WI38 (cell line): ENCODE measurements around the gene NEFH.
"Not testable (repeated sequence)": the region's sequence is repeated elsewhere in the genome, so short reads cannot be mapped to it uniquely, and the experiment has no call there.

ENCODE experiments used
- H3K4me3 ChIP-seq: 2 replicates; pipeline ENCODE4 v1.5.1; 2011; ENCODE audit warnings: low read depth, mild to moderate bottlenecking, control low read depth, low read length
- TF ChIP-seq, protein P1 (sequence below): IDR thresholded peaks from 2 replicates; pipeline ENCODE4 v1.5.1; 2012; ENCODE audit warnings: low read depth, mild to moderate bottlenecking, control low read depth, low read length

NEFH gene

GRCh38 chr22:29484642-29485041, 4.6 kb downstream of the NEFH start:
- TF ChIP-seq, protein P1, sequence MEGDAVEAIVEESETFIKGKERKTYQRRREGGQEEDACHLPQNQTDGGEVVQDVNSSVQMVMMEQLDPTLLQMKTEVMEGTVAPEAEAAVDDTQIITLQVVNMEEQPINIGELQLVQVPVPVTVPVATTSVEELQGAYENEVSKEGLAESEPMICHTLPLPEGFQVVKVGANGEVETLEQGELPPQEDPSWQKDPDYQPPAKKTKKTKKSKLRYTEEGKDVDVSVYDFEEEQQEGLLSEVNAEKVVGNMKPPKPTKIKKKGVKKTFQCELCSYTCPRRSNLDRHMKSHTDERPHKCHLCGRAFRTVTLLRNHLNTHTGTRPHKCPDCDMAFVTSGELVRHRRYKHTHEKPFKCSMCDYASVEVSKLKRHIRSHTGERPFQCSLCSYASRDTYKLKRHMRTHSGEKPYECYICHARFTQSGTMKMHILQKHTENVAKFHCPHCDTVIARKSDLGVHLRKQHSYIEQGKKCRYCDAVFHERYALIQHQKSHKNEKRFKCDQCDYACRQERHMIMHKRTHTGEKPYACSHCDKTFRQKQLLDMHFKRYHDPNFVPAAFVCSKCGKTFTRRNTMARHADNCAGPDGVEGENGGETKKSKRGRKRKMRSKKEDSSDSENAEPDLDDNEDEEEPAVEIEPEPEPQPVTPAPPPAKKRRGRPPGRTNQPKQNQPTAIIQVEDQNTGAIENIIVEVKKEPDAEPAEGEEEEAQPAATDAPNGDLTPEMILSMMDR = no peak
- H3K4me3 ChIP-seq = no peak overlapping the region

DNA sequence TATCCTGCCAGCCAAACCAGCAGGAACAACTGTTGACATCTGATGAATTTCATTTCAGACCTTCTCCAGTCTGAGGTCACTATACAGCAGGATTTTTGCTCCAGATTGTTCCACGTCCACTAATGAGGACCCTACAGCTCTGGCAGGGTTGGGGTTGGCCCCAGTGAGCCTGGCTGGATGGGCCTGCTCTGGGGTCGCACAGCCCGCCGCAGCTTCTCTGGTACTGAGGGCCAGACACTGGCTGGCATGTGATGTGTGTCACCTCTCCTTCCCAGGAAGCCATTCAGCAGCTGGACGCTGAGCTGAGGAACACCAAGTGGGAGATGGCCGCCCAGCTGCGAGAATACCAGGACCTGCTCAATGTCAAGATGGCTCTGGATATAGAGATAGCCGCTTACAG, 5.4 kb downstream of the NEFH start:
- no peak overlapping the region for H3K4me3 ChIP-seq
- TF ChIP-seq, protein P1 = no peak

GRCh38 chr22:29487426-29487986, 7.5 kb downstream of the NEFH start:
- H3K4me3 ChIP-seq = no peak overlapping the region
- TF ChIP-seq, protein P1 = no peak

DNA sequence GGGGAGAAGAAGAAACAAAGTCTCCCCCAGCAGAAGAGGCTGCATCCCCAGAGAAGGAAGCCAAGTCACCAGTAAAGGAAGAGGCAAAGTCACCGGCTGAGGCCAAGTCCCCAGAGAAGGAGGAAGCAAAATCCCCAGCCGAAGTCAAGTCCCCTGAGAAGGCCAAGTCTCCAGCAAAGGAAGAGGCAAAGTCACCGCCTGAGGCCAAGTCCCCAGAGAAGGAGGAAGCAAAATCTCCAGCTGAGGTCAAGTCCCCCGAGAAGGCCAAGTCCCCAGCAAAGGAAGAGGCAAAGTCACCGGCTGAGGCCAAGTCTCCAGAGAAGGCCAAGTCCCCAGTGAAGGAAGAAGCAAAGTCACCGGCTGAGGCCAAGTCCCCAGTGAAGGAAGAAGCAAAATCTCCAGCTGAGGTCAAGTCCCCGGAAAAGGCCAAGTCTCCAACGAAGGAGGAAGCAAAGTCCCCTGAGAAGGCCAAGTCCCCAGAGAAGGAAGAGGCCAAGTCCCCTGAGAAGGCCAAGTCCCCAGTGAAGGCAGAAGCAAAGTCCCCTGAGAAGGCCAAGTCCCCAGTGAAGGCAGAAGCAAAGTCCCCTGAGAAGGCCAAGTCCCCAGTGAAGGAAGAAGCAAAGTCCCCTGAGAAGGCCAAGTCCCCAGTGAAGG, 9.2 kb downstream of the NEFH start:
- H3K4me3 ChIP-seq = not testable (repeated sequence)

- TF ChIP-seq, protein P1 = no peak
Measured at GRCh38 chr22:29491012-29491411, 11.0 kb downstream of the NEFH start.

DNA sequence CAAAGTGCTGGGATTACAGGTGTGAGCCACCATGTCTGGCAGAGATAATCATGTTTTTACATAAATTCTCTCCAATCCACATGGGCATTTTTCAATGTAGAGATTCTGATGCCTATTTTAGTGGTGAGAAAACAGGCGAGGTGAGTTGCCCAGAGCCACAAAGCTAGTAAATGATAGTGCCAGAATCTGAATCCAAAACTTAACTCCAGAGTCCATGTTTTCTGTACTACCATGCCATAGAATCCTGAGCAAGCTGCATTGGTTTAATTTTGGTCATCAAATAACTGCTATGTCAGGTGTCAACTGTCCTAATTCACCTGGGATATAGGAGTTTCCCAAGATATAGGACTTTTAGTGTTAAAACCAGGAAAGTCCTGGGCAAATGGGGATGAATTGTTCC, 13.6 kb downstream of the NEFH start:
- no peak overlapping the region for H3K4me3 ChIP-seq
- TF ChIP-seq, protein P1 = no peak

More at GRCh38 chr22:29491012-29491411, 11.0 kb downstream of the NEFH start:
- no peak overlapping the region for H3K4me3 ChIP-seq

DNA sequence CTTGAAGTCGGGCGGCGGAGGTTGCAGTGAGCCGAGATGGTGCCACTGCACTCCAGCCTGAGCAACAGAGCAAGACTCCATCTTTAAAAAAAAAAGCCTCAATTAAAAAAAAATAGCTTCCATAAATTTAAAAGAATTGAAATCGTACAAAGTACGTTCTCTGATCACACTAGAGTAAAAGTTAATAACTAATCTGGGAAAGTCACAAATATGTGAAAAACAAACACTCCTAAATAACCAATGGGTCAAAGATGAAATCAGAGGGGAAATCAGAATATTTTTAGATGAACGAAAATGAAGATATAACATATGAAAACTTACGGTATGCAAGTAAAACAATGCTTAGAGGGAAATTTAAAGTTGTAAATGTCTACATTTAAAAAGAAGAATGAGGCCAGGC, 19.8 kb downstream of the NEFH start:
- TF ChIP-seq, protein P1 = no peak
- H3K4me3 ChIP-seq = no peak overlapping the region
